Measurements from ENCODE around the gene ATP10B. TPM values are rescaled to one million over a fixed set of nuclear protein-coding genes. Genes with fewer than 3 reads are reported as not detected.

The ATP10B gene
- total RNA-seq, 4 donors from 2014 or later = 63.5 to 112 (median 87.7) TPM

DNA sequence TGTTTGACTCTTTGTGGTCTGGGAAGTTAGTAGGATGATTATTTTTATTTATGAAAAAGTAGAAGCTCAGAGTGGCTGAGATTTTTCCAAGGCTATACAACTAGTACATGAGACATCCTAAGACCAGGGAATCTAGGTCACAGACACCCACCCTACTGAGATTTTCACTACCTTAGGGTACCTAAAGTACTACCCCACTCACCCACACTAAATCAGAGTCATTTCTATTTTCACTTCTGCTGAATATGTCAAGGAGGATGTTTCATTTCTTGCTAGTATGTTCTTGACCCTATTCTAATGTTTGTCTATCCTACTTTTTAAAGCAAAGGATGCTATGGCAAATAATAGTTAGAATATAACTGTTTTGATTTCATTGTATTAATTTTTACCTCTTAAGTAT is 206.0 kb downstream of the ATP10B start:
- H3K27me3 ChIP-seq = no peaks in the 10 kb centered on the region
- TF ChIP-seq CTCF (IDR thresholded peaks at IDR 0.05) (no peak), POLR2A (IDR thresholded peaks at IDR 0.05) (no peak)
- H3K4me1 ChIP-seq = peaks cover 0 to 7% (median 0%) of the 10 kb centered on the region in 4 donors
- DNase-seq = no peak
- no peaks in the 10 kb centered on the region for H3K9me3 ChIP-seq
- no peak overlapping the region for H3K4me3 ChIP-seq
- peaks cover 0 to 5% (median 0%) of the 10 kb centered on the region in 3 donors for H3K36me3 ChIP-seq
- no peak overlapping the region for H3K27ac ChIP-seq

GRCh38 chr5:160643616-160644240 is 208.3 kb downstream of the ATP10B start:
- Histone ChIP-seq H3K27me3 (no peaks in the 10 kb centered on the region), H3K9me3 (no peaks in the 10 kb centered on the region), H3K27ac (no peak overlapping the region), H3K4me1 (peaks cover 0 to 19% (median 0%) of the 10 kb centered on the region in 4 donors), H3K4me3 (no peak overlapping the region), H3K36me3 (peaks cover 0 to 5% (median 0%) of the 10 kb centered on the region in 3 donors)
- TF ChIP-seq CTCF (IDR thresholded peaks at IDR 0.05) = no peak
- no peak for TF ChIP-seq POLR2A (IDR thresholded peaks at IDR 0.05)
- DNase-seq = no peak

DNA sequence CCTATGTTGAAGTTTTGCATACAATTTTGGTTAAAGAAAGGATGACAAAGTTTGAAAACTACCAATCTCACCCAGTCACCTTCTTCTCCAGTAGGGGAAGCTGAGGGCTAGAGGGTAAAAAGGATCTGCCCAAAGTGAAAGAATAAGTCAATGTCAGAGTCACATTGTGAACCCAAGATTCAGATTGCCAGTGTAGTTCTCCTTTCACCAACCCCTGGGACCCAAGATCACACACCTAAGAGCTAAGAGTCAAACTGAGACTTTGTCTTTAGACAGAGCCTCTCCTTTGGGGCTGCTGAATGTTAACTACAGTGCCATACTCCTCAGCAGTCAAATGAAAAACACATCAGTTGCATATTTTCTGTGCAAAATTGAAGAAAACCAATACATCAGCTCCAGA is 210.6 kb downstream of the ATP10B start:
- H3K4me1 ChIP-seq = peaks cover 0 to 24% (median 1%) of the 10 kb centered on the region in 4 donors
- no peak overlapping the region for H3K4me3 ChIP-seq
- H3K27ac ChIP-seq = no peak overlapping the region
- H3K27me3 ChIP-seq = no peaks in the 10 kb centered on the region
- peaks cover 0 to 5% (median 0%) of the 10 kb centered on the region in 3 donors for H3K36me3 ChIP-seq
- no peaks in the 10 kb centered on the region for H3K9me3 ChIP-seq
- no peak for DNase-seq
- TF ChIP-seq POLR2A (IDR thresholded peaks at IDR 0.05) (no peak), CTCF (IDR thresholded peaks at IDR 0.05) (no peak)

GRCh38 chr5:160640406-160640805 is 211.6 kb downstream of the ATP10B start:
- no peak for DNase-seq
- TF ChIP-seq POLR2A (IDR thresholded peaks at IDR 0.05) = no peak
- no peak for TF ChIP-seq CTCF (IDR thresholded peaks at IDR 0.05)
- Histone ChIP-seq H3K9me3 (no peaks in the 10 kb centered on the region), H3K27ac (no peak overlapping the region), H3K4me3 (no peak overlapping the region), H3K4me1 (peaks cover 0 to 29% (median 1%) of the 10 kb centered on the region in 4 donors), H3K36me3 (peaks cover 0 to 5% (median 0%) of the 10 kb centered on the region in 3 donors), H3K27me3 (no peaks in the 10 kb centered on the region)

DNA sequence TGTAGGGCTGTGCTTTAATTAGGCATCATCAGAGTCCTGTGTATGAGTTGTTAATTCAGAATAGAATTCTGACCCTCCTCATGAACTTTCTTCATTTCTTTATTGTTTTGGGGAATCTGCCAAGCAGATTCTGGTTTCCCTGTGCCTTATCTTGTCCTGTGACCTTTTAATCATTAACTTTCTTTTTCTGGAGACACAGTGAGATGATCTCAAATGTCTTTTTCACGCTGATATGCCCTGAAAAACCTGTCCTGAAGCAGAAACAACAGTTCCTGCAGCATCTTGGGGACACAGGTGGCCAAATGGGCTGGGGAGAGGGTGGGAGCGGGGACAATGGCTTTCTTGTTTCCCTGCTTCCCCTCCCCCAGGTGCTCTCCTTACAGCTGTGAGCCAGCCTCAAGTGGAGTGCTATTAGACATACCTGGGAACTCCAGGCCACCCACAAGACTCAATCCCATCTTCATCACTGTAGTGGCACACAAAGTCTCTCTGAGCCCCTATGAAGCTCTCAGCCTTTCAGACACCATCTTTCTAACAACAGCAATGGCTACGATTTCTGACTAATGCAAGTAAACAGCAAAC is 213.8 kb downstream of the ATP10B start:
- Histone ChIP-seq H3K4me3 (no peak overlapping the region), H3K27ac (peak overlapping the region in 2 of 4 donors; percentile 44 to 70), H3K27me3 (no peaks in the 10 kb centered on the region), H3K9me3 (no peaks in the 10 kb centered on the region), H3K36me3 (no peaks in the 10 kb centered on the region), H3K4me1 (peaks cover 0 to 33% (median 1%) of the 10 kb centered on the region in 4 donors)
- DNase-seq = no peak
- TF ChIP-seq CTCF (IDR thresholded peaks at IDR 0.05) (no peak), POLR2A (IDR thresholded peaks at IDR 0.05) (no peak)

All from Peyer's patch (tissue), 4 donors.